ENCODE measurements around the gene TNFSF12. TPM values are rescaled to one million over a fixed set of nuclear protein-coding genes. Genes with fewer than 3 reads are reported as not detected.

The TNFSF12 gene, protein sequence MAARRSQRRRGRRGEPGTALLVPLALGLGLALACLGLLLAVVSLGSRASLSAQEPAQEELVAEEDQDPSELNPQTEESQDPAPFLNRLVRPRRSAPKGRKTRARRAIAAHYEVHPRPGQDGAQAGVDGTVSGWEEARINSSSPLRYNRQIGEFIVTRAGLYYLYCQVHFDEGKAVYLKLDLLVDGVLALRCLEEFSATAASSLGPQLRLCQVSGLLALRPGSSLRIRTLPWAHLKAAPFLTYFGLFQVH
- 1.7 TPM for polyA plus RNA-seq (2012; ENCODE audit: missing spikeins)

GRCh38 chr17:7548585-7549400 lies at the start of gene TNFSF12:
Gene TNFSF12 (plus strand): TSS chr17:7549058. CDS start chr17:7549154, 96 bp downstream.
- TF ChIP-seq TAF1 (IDR thresholded peaks at IDR 0.05; ENCODE audit: borderline replicate concordance, low read depth, low read length) (no peak), POLR2AphosphoS5 (IDR thresholded peaks at IDR 0.05; ENCODE audit: low read depth, low read length) (no peak), POLR2A (IDR thresholded peaks at IDR 0.05; ENCODE audit: low read depth, low read length) (no peak; the same call in 1 of the 2 replicates)
- DNase-seq (ENCODE audit: insufficient read length) (peak; percentile 59), FAIRE-seq (peak; percentile 21)

GRCh38 chr17:7499161-7499560 lies 49.7 kb upstream of the TNFSF12 start:
- no peak for DNase-seq (ENCODE audit: insufficient read length)
- no peak for FAIRE-seq
- peak; percentile 16; the same call in 1 of the 2 replicates for TF ChIP-seq POLR2A (IDR thresholded peaks at IDR 0.05; ENCODE audit: low read depth, low read length)
- TF ChIP-seq POLR2AphosphoS5 (IDR thresholded peaks at IDR 0.05; ENCODE audit: low read depth, low read length) = no peak

DNA sequence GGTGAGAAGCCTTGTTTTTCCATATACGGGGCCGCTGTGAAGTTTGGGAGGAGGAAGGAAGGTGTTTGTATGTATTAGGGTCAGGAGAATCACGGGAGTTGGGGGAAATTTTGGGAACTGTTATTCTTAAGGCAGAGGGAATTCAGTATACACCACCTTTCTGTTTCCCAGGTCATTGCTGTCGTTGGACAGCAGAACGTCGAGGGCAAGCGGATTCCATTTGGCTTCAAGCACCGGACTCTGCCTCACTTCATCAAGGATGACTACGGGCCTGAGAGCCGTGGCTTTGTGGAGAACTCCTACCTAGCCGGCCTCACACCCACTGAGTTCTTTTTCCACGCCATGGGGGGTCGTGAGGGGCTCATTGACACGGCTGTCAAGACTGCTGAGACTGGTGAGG lies 47.1 kb upstream of the TNFSF12 start:
- DNase-seq (ENCODE audit: insufficient read length) = no peak
- no peak for FAIRE-seq
- TF ChIP-seq TAF1 (IDR thresholded peaks at IDR 0.05; ENCODE audit: borderline replicate concordance, low read depth, low read length) (no peak), POLR2A (IDR thresholded peaks at IDR 0.05; ENCODE audit: low read depth, low read length) (no peak), POLR2AphosphoS5 (IDR thresholded peaks at IDR 0.05; ENCODE audit: low read depth, low read length) (no peak)

DNA sequence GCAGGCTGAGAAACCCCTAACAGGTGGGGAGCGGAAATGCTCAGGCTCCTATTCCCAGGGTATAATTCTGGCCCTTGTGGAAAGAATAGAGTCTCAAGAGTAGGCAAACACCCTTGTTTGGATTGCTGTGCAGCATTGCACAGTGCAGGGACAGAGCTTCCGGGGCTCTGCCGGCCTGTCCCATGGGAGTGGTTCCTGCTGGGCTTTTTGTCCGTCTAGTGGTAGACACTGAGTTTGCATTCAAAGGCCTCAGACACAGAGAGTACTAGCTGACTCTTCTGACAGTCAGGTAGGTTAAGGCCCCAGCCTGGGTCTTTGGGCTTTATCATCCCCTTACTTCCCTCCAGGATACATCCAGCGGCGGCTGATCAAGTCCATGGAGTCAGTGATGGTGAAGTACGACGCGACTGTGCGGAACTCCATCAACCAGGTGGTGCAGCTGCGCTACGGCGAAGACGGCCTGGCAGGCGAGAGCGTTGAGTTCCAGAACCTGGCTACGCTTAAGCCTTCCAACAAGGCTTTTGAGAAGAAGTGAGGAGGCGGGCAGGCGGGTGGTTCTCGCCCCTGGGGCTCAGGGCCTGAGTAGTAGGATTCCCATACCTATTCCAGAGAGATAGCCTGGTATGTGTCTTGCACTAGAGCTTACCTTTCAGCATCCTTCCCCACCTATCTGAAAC lies 46.5 kb upstream of the TNFSF12 start:
- no peak for FAIRE-seq
- TF ChIP-seq POLR2A (IDR thresholded peaks at IDR 0.05; ENCODE audit: low read depth, low read length) (0 out of 2 replicates have a peak, but pooled peaks have one; percentile 7), TAF1 (IDR thresholded peaks at IDR 0.05; ENCODE audit: borderline replicate concordance, low read depth, low read length) (no peak), POLR2AphosphoS5 (IDR thresholded peaks at IDR 0.05; ENCODE audit: low read depth, low read length) (no peak; the same call in 1 of the 2 replicates)
- DNase-seq (ENCODE audit: insufficient read length) = no peak

- no peak for FAIRE-seq
Measured at GRCh38 chr17:7502987-7503386, 45.9 kb upstream of the TNFSF12 start.

GRCh38 chr17:7503521-7503920 lies 45.3 kb upstream of the TNFSF12 start:
- FAIRE-seq (no peak), DNase-seq (ENCODE audit: insufficient read length) (no peak)
- TF ChIP-seq POLR2AphosphoS5 (IDR thresholded peaks at IDR 0.05; ENCODE audit: low read depth, low read length) (no peak), TAF1 (IDR thresholded peaks at IDR 0.05; ENCODE audit: borderline replicate concordance, low read depth, low read length) (no peak), POLR2A (IDR thresholded peaks at IDR 0.05; ENCODE audit: low read depth, low read length) (no peak)

More at GRCh38 chr17:7502987-7503386, 45.9 kb upstream of the TNFSF12 start:
- no peak for DNase-seq (ENCODE audit: insufficient read length)
- TF ChIP-seq POLR2AphosphoS5 (IDR thresholded peaks at IDR 0.05; ENCODE audit: low read depth, low read length) = peak; percentile 46; the same call in 1 of the 2 replicates
- no peak for TF ChIP-seq TAF1 (IDR thresholded peaks at IDR 0.05; ENCODE audit: borderline replicate concordance, low read depth, low read length)

DNA sequence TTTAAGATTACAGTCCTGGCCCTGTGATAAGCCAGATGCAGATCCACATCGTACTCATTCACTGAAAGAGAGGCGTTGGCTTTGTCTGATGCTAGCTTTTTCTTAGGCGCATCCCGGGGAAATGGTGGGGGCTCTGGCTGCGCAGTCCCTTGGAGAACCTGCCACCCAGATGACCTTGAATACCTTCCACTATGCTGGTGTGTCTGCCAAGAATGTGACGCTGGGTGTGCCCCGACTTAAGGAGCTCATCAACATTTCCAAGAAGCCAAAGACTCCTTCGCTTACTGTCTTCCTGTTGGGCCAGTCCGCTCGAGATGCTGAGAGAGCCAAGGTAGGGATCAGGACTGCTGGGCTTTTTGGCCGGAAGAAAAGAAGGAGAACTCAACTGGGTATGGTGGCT lies 40.7 kb upstream of the TNFSF12 start:
- TF ChIP-seq TAF1 (IDR thresholded peaks at IDR 0.05; ENCODE audit: borderline replicate concordance, low read depth, low read length) (no peak), POLR2AphosphoS5 (IDR thresholded peaks at IDR 0.05; ENCODE audit: low read depth, low read length) (no peak), POLR2A (IDR thresholded peaks at IDR 0.05; ENCODE audit: low read depth, low read length) (no peak)
- DNase-seq (ENCODE audit: insufficient read length) = no peak
- no peak for FAIRE-seq

DNA sequence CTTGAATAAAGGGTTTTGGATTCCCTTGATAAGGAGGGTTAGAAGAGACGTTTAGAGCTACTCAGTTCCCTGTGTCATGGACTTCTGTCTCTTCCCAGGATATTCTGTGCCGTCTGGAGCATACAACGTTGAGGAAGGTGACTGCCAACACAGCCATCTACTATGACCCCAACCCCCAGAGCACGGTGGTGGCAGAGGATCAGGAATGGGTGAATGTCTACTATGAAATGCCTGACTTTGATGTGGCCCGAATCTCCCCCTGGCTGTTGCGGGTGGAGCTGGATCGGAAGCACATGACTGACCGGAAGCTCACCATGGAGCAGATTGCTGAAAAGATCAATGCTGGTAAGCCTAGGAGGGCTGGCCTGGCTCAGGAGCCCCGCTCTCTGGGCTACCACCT lies 40.0 kb upstream of the TNFSF12 start:
- TF ChIP-seq TAF1 (IDR thresholded peaks at IDR 0.05; ENCODE audit: borderline replicate concordance, low read depth, low read length) (no peak), POLR2AphosphoS5 (IDR thresholded peaks at IDR 0.05; ENCODE audit: low read depth, low read length) (no peak; the same call in 1 of the 2 replicates), POLR2A (IDR thresholded peaks at IDR 0.05; ENCODE audit: low read depth, low read length) (no peak)
- no peak for DNase-seq (ENCODE audit: insufficient read length)

DNA sequence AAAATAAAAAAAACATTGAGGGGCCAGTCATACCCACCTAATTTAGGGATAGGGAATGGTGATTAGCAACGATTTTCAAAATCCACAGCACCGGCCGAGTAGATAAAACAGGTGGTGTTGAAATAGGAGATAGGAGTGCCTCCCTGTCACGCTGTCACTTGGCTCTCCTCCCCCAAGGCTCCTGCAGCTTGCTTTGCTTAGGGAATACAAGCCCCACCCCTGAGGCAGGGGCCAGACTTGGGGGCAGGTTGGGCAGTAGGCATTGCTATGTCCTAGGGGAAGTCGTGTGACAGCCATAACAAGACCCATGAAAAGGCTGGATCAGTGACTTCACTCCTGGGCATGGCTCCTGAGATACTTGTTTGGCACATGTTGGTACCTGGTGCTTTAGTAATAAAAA lies 38.9 kb upstream of the TNFSF12 start:
- no peak for FAIRE-seq
- no peak; the same call in 1 of the 2 replicates for TF ChIP-seq POLR2A (IDR thresholded peaks at IDR 0.05; ENCODE audit: low read depth, low read length)
- no peak for TF ChIP-seq POLR2AphosphoS5 (IDR thresholded peaks at IDR 0.05; ENCODE audit: low read depth, low read length)
- no peak for TF ChIP-seq TAF1 (IDR thresholded peaks at IDR 0.05; ENCODE audit: borderline replicate concordance, low read depth, low read length)
- DNase-seq (ENCODE audit: insufficient read length) = no peak

More for the DNA sequence above, 40.0 kb upstream of the TNFSF12 start:
- no peak for FAIRE-seq

- TF ChIP-seq POLR2A (IDR thresholded peaks at IDR 0.05; ENCODE audit: low read depth, low read length) (no peak; the same call in 1 of the 2 replicates), TAF1 (IDR thresholded peaks at IDR 0.05; ENCODE audit: borderline replicate concordance, low read depth, low read length) (no peak), POLR2AphosphoS5 (IDR thresholded peaks at IDR 0.05; ENCODE audit: low read depth, low read length) (peak; percentile 48; the same call in 1 of the 2 replicates)
- no peak for FAIRE-seq
- no peak for DNase-seq (ENCODE audit: insufficient read length)
Measured at GRCh38 chr17:7511108-7511507, 37.8 kb upstream of the TNFSF12 start.

DNA sequence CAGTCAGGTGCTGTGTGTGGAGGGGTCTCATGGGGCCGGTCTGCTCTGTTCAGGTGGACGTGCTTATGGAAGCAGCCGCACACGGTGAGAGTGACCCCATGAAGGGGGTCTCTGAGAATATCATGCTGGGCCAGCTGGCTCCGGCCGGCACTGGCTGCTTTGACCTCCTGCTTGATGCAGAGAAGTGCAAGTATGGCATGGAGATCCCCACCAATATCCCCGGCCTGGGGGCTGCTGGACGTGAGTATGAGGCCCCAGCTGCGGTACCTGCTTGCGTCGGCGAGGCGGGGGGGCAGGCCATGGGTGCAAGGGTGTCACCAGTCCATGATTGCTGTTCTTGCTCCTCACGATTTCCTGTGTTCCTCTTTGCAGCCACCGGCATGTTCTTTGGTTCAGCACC lies 36.8 kb upstream of the TNFSF12 start:
- no peak for DNase-seq (ENCODE audit: insufficient read length)
- FAIRE-seq = no peak

More for the DNA sequence above, 36.8 kb upstream of the TNFSF12 start:
- peak; percentile 28; the same call in 1 of the 2 replicates for TF ChIP-seq POLR2AphosphoS5 (IDR thresholded peaks at IDR 0.05; ENCODE audit: low read depth, low read length)
- TF ChIP-seq TAF1 (IDR thresholded peaks at IDR 0.05; ENCODE audit: borderline replicate concordance, low read depth, low read length) = no peak
- peak; percentile 36; the same call in 1 of the 2 replicates for TF ChIP-seq POLR2A (IDR thresholded peaks at IDR 0.05; ENCODE audit: low read depth, low read length)

Measured in GM12892 (cell line).